ENCODE measurements around the gene KRTAP4-4.
"Not testable (repeated sequence)": the region's sequence is repeated elsewhere in the genome, so short reads cannot be mapped to it uniquely, and the experiment has no call there.

The KRTAP4-4 gene

DNA sequence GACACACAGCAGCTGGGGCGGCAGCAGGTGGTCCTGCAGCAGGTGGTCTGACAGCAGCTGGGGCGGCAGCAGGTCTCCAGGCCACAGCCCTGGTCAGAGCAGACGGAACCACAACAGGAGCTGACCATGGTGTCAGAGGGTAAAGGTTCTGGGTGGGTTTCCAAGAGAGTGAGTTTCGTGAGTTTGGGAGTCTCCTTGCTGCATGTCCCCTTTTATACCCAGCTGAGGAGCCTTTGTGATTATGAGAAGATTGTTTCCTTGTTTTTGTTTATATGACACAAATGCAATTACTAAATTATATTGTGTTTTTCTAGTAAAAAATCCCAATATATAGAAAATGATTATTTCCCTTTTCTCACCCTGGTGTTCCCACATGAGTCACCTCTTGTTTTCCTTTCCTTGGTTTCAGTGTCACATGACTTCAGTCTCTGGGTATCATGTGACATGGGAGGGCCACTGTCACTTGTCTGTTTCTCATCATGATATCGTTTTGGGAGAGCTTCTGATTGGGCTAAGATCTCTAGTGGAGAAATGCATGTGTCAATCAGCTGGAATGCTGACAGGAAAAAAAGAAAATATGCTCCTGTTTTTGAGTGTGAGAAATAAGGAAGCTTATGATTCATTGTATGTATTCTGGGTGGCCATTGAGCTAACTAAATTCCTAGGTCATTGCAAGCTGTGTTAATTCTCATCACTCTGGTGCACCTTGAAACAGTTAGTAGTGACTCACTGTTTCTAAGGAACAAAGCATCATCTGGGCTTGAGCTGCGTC is 20.0 kb downstream of the KRTAP4-4 start, which contains the start of gene KRTAP4-6:
KRTAP4-6 (minus strand) TSS at position 185 of the 772 bp plus-strand sequence; CDS start at position 128, 57 bp downstream.
- DNase-seq: no peak
- Histone ChIP-seq H3K4me3 (ENCODE audit: low read length) (no peak within 1 kb of the TSS), H3K9ac (ENCODE audit: low read length) (no peak within 1 kb of the TSS), H3K27me3 (replicated peaks; ENCODE audit: insufficient read depth, low read length) (no peaks in the 10 kb centered on the region), H3K79me2 (ENCODE audit: low read length) (no peaks in the 10 kb centered on the region), H3K9me3 (replicated peaks; ENCODE audit: insufficient read depth, low read length) (no peaks in the 10 kb centered on the region), H3K4me2 (ENCODE audit: low read depth, low read length) (no peak within 1 kb of the TSS), H3K27ac (ENCODE audit: low read length) (no peak within 1 kb of the TSS), H4K20me1 (ENCODE audit: insufficient read depth, low read length) (no peaks in the 10 kb centered on the region), H3K4me1 (ENCODE audit: low read length) (no peaks in the 10 kb centered on the region), H3K36me3 (replicated peaks; ENCODE audit: insufficient read depth, low read length) (no peaks in the 10 kb centered on the region), H2AFZ (ENCODE audit: low read length) (no peak within 1 kb of the TSS), H3F3A (ENCODE audit: insufficient read depth, low read length) (no peaks in the 10 kb centered on the region), H3K9me2 (replicated peaks; ENCODE audit: insufficient read depth, low read length) (no peaks in the 10 kb centered on the region)
- TF ChIP-seq, protein P1, sequence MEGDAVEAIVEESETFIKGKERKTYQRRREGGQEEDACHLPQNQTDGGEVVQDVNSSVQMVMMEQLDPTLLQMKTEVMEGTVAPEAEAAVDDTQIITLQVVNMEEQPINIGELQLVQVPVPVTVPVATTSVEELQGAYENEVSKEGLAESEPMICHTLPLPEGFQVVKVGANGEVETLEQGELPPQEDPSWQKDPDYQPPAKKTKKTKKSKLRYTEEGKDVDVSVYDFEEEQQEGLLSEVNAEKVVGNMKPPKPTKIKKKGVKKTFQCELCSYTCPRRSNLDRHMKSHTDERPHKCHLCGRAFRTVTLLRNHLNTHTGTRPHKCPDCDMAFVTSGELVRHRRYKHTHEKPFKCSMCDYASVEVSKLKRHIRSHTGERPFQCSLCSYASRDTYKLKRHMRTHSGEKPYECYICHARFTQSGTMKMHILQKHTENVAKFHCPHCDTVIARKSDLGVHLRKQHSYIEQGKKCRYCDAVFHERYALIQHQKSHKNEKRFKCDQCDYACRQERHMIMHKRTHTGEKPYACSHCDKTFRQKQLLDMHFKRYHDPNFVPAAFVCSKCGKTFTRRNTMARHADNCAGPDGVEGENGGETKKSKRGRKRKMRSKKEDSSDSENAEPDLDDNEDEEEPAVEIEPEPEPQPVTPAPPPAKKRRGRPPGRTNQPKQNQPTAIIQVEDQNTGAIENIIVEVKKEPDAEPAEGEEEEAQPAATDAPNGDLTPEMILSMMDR (IDR thresholded peaks at IDR 0.05; ENCODE audit: low read length): no peak
- TF ChIP-seq EZH2phosphoT487 (IDR thresholded peaks at IDR 0.05; ENCODE audit: low read length): no peak
- no peak for TF ChIP-seq EZH2 (optimal IDR thresholded peaks at IDR 0.05; ENCODE audit: low read depth, low read length)

DNA sequence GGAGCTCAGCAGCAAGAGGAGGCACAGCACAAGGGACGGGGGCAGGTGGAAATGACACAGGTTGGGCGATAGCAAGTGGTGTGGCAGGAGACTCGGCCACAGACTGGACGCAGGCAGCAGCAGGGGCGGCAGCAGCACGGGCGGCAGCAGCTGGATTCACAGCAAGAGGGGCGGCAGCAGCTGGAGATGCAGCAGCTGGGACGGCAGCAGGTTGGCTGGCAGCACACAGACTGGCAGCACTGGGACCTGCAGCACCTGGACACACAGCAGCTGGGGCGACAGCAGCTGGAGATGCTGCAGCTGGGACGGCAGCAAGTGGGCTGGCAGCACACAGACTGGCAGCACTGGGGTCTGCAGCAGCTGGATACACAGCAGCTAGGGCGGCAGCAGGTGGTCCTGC is 20.7 kb downstream of the KRTAP4-4 start:
- H3K27me3 ChIP-seq (replicated peaks; ENCODE audit: insufficient read depth, low read length); H2AFZ ChIP-seq (ENCODE audit: low read length); H3K4me1 ChIP-seq (ENCODE audit: low read length); DNase-seq; H3K9me2 ChIP-seq (replicated peaks; ENCODE audit: insufficient read depth, low read length); H3K4me2 ChIP-seq (ENCODE audit: low read depth, low read length); H3K27ac ChIP-seq (ENCODE audit: low read length); H3K4me3 ChIP-seq (ENCODE audit: low read length); H3K9ac ChIP-seq (ENCODE audit: low read length); H3K79me2 ChIP-seq (ENCODE audit: low read length); H3F3A ChIP-seq (ENCODE audit: insufficient read depth, low read length); H4K20me1 ChIP-seq (ENCODE audit: insufficient read depth, low read length); H3K36me3 ChIP-seq (replicated peaks; ENCODE audit: insufficient read depth, low read length); H3K9me3 ChIP-seq (replicated peaks; ENCODE audit: insufficient read depth, low read length): not testable (repeated sequence)

DNA sequence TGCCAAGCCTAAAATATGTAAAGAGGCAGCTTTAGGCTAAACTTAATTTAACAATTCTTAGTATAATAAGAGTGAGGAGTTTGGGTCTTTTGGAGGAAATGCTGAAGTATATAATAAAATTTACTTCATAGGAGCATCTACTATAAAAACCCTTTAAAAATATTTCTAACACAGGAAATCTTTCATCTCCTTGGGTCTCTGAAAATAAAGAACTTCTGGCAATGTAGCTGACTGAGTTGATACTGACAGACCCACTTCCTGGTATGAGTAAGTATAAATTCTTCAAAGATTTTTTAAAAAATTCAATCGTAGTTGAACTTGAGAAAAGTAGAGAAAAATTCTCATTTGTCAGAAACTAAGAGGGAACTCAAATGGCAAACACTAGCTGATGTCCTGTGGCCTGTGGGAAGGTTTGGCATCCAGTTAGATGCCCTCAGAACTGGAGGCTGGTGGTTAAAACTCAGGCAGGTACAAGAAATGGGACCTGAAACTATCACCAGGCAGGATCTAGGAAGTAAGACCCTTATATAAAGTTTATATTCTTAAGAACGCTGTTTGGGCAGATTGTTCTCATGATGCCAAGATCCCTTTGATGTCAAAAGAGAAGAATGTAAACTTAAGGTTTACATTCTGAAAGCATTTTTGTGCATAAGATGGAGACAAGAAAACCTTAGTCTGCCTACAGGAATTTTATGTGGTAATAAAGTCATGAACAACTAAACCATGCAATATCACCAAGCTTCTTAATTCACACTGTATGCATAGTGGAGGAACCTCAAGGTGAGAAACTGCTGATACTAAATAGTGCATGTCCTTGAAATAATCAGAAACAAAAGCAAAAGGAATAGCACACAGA is 26.4 kb downstream of the KRTAP4-4 start:
- H2AFZ ChIP-seq (ENCODE audit: low read length): no peak overlapping the region
- no peak overlapping the region for H3K9ac ChIP-seq (ENCODE audit: low read length)
- no peaks in the 10 kb centered on the region for H3K9me3 ChIP-seq (replicated peaks; ENCODE audit: insufficient read depth, low read length)
- no peaks in the 10 kb centered on the region for H4K20me1 ChIP-seq (ENCODE audit: insufficient read depth, low read length)
- H3K4me2 ChIP-seq (ENCODE audit: low read depth, low read length): no peak overlapping the region
- no peak for TF ChIP-seq EZH2 (optimal IDR thresholded peaks at IDR 0.05; ENCODE audit: low read depth, low read length)
- TF ChIP-seq, protein P1 (IDR thresholded peaks at IDR 0.05; ENCODE audit: low read length): no peak
- no peaks in the 10 kb centered on the region for H3K79me2 ChIP-seq (ENCODE audit: low read length)
- no peaks in the 10 kb centered on the region for H3K9me2 ChIP-seq (replicated peaks; ENCODE audit: insufficient read depth, low read length)
- H3K4me3 ChIP-seq (ENCODE audit: low read length): no peak overlapping the region
- H3K36me3 ChIP-seq (replicated peaks; ENCODE audit: insufficient read depth, low read length): no peaks in the 10 kb centered on the region
- DNase-seq: no peak
- no peaks in the 10 kb centered on the region for H3F3A ChIP-seq (ENCODE audit: insufficient read depth, low read length)
- no peaks in the 10 kb centered on the region for H3K4me1 ChIP-seq (ENCODE audit: low read length)
- H3K27ac ChIP-seq (ENCODE audit: low read length): no peak overlapping the region
- H3K27me3 ChIP-seq (replicated peaks; ENCODE audit: insufficient read depth, low read length): no peaks in the 10 kb centered on the region
